Lung (tissue), 12 donors: ENCODE measurements around the gene NPEPL1. TPM values are rescaled to one million over a fixed set of nuclear protein-coding genes. Genes with fewer than 3 reads are reported as not detected.

Experiments
- ATAC-seq: fragments of 200-7000 bp; cut with Tn5 transposase; one replicate; pipeline ENCODE4 v1.9.1; 2020; ENCODE audit warnings: moderate number of reproducible peaks; ENCODE audit not compliant: insufficient read depth, low FRiP score
- DNase-seq, 3 donors: peaks; one replicate each; pipeline ENCODE4 v3.0.0-alpha.2; 2013 to 2017
- H3K27ac ChIP-seq, 2 donors: one replicate each; pipeline ENCODE4 v1.5.1; 2013; ENCODE audit warnings: mild to moderate bottlenecking in 2 of 2, moderate library complexity in 2 of 2, control low read depth in 1 of 2, inconsistent platforms in 1 of 2, low read depth in 1 of 2, low read length in 1 of 2
- H3K27me3 ChIP-seq, 3 donors: one replicate each; pipeline ENCODE4 v1.5.1; 2013; ENCODE audit warnings: low read length in 2 of 3; ENCODE audit not compliant: control insufficient read depth in 3 of 3, insufficient read depth in 3 of 3
- H3K36me3 ChIP-seq, 4 donors: one replicate each; pipeline ENCODE4 v1.5.1; 2013; ENCODE audit warnings: low read length in 4 of 4, mild to moderate bottlenecking in 1 of 4, moderate library complexity in 1 of 4; ENCODE audit not compliant: control insufficient read depth in 4 of 4, insufficient read depth in 4 of 4
- H3K4me1 ChIP-seq, 5 donors: one replicate each; pipeline ENCODE4 v1.5.1; 2013; ENCODE audit warnings: low read length in 5 of 5, mild to moderate bottlenecking in 2 of 5, moderate library complexity in 1 of 5; ENCODE audit not compliant: control insufficient read depth in 5 of 5, insufficient read depth in 5 of 5
- H3K4me3 ChIP-seq: one replicate; pipeline ENCODE4 v1.5.1; 2013; ENCODE audit warnings: mild to moderate bottlenecking, control low read depth, moderate library complexity
- H3K9ac ChIP-seq, 2 donors: one replicate each; pipeline ENCODE4 v1.5.1; 2013; ENCODE audit warnings: low read length in 2 of 2, control low read depth in 1 of 2; ENCODE audit not compliant: insufficient read depth in 1 of 2
- H3K9me3 ChIP-seq, 4 donors: one replicate each; pipeline ENCODE4 v1.5.1; 2013; ENCODE audit warnings: low read length in 3 of 4, mild to moderate bottlenecking in 1 of 4, moderate library complexity in 1 of 4; ENCODE audit not compliant: control insufficient read depth in 4 of 4, insufficient read depth in 3 of 4
- CTCF ChIP-seq: IDR thresholded peaks from 2 replicates; pipeline ENCODE4 v1.5.1; 2012; ENCODE audit warnings: mild to moderate bottlenecking; ENCODE audit errors: control extremely low read depth, extremely low read depth
- WGBS, 2 donors: extraction: QIAGEN DNeasy Blood & Tissue Kit; methylation state at CpG; one replicate each; pipeline ENCODE4 v1.1.7; 2013; 5-methylcytosine and 5-hydroxymethylcytosine counted together
- polyA plus RNA-seq, 2 donors: library from polyadenylated mRNA; stranded (reverse); fragments of 200-250 nt; gene quantifications; one replicate each; pipeline ENCODE4 v1.2.1, GENCODE V29; 2013
- total RNA-seq, 2 donors: library from RNA; depleted of rRNA in 1 of 2; stranded (reverse); fragments of >200 nt in 1 of 2; gene quantifications; one replicate each; pipeline ENCODE4 v1.2.1, GENCODE V29; 2014 to 2021
- donor health status: control.
- donor health status: control.
- donor health status: Bipolar disorder and iron deficiency.
- donor health status: healthy.
- donor health status: DM: yes; HTN: yes; CAD: no.

Gene NPEPL1
- total and polyA plus RNA-seq, 4 donors, result 24.3 to 46.2 (median 41.2) TPM

GRCh38 chr20:58706975-58707681, 14.5 kb downstream of the NPEPL1 start:
- Histone ChIP-seq H3K27ac (no peak overlapping the region), H3K36me3 (peaks cover 15 to 28% (median 21%) of the 10 kb centered on the region in 4 donors), H3K4me3 (no peak overlapping the region), H3K9me3 (no peaks in the 10 kb centered on the region), H3K9ac (no peak overlapping the region), H3K27me3 (no peaks in the 10 kb centered on the region), H3K4me1 (no peaks in the 10 kb centered on the region)
- WGBS, 2 donors, result 96 to 97% methylated on average over 23 of the region's 23 CpGs
- DNase-seq (no peak), ATAC-seq (no peak)
- TF ChIP-seq CTCF, result no peak

- Histone ChIP-seq H3K4me3 (no peak overlapping the region), H3K4me1 (no peaks in the 10 kb centered on the region), H3K9ac (no peak overlapping the region), H3K27ac (no peak overlapping the region), H3K36me3 (peaks cover 15 to 27% (median 15%) of the 10 kb centered on the region in 4 donors), H3K27me3 (no peaks in the 10 kb centered on the region), H3K9me3 (no peaks in the 10 kb centered on the region)
- TF ChIP-seq CTCF, result no peak
- DNase-seq, result peak in 1 of 3 donors; percentile 12
- ATAC-seq, result no peak
- WGBS, 2 donors, result 96 to 97% methylated on average over 10 of the region's 10 CpGs
Observed at GRCh38 chr20:58707770-58708169, 15.2 kb downstream of the NPEPL1 start.

GRCh38 chr20:58708246-58708931, 15.8 kb downstream of the NPEPL1 start:
- Histone ChIP-seq H3K27ac (no peak overlapping the region), H3K9me3 (no peaks in the 10 kb centered on the region), H3K4me1 (no peaks in the 10 kb centered on the region), H3K4me3 (no peak overlapping the region), H3K36me3 (peaks cover 8 to 25% (median 9%) of the 10 kb centered on the region in 4 donors), H3K9ac (no peak overlapping the region), H3K27me3 (no peaks in the 10 kb centered on the region)
- DNase-seq (peak in 1 of 3 donors; percentile 7), ATAC-seq (no peak)
- WGBS, 2 donors, result 93 to 95% methylated on average over 28 of the region's 28 CpGs
- no peak for TF ChIP-seq CTCF
